GM12864 (cell line): ENCODE data around the gene PTPN5.

Source experiments
- DNase-seq: peaks from one replicate; pipeline ENCODE4 v3.0.0-alpha.2; 2011; ENCODE audit warnings: low read depth
- H3K4me3 ChIP-seq: 2 replicates; pipeline ENCODE4 v1.5.1; 2011; ENCODE audit warnings: mild to moderate bottlenecking, low read depth, low read length, control low read depth
- CTCF ChIP-seq: IDR thresholded peaks from 2 replicates; pipeline ENCODE4 v1.5.1; 2011; ENCODE audit warnings: low read depth, mild to moderate bottlenecking, moderate library complexity, low read length, control low read depth, inconsistent platforms; ENCODE audit errors: missing control alignments

Gene PTPN5

GRCh38 chr11:18752502-18752901 lies 39.1 kb downstream of the PTPN5 start:
- DNase-seq, result no peak
- no peak overlapping the region for H3K4me3 ChIP-seq
- TF ChIP-seq CTCF, result no peak

- H3K4me3 ChIP-seq, result no peak overlapping the region
- DNase-seq, result no peak
- TF ChIP-seq CTCF, result no peak
Observed at GRCh38 chr11:18750944-18751343, 40.7 kb downstream of the PTPN5 start.

- DNase-seq, result no peak
- TF ChIP-seq CTCF, result no peak
- H3K4me3 ChIP-seq, result no peak overlapping the region
Observed at GRCh38 chr11:18749681-18750319, 41.8 kb downstream of the PTPN5 start.

GRCh38 chr11:18748766-18749365 lies 42.7 kb downstream of the PTPN5 start:
- no peak for DNase-seq
- TF ChIP-seq CTCF, result no peak
- H3K4me3 ChIP-seq, result no peak overlapping the region

- H3K4me3 ChIP-seq, result no peak overlapping the region
- DNase-seq, result no peak
- TF ChIP-seq CTCF, result no peak
Observed at GRCh38 chr11:18745251-18745650, 46.3 kb downstream of the PTPN5 start.

- H3K4me3 ChIP-seq, result no peak overlapping the region
- no peak for TF ChIP-seq CTCF
- no peak for DNase-seq
Observed at GRCh38 chr11:18743900-18744514, 47.6 kb downstream of the PTPN5 start.
